HK-2 (cell line): Measurements from ENCODE around the gene AGBL4.
"Not testable (repeated sequence)": the region's sequence is repeated elsewhere in the genome, so short reads cannot be mapped to it uniquely, and the experiment has no call there.

Source experiments
- DNase-seq: peaks from one replicate; pipeline ENCODE4 v3.0.0-alpha.2; 2018; ENCODE audit not compliant: unreplicated experiment

AGBL4 gene

DNA sequence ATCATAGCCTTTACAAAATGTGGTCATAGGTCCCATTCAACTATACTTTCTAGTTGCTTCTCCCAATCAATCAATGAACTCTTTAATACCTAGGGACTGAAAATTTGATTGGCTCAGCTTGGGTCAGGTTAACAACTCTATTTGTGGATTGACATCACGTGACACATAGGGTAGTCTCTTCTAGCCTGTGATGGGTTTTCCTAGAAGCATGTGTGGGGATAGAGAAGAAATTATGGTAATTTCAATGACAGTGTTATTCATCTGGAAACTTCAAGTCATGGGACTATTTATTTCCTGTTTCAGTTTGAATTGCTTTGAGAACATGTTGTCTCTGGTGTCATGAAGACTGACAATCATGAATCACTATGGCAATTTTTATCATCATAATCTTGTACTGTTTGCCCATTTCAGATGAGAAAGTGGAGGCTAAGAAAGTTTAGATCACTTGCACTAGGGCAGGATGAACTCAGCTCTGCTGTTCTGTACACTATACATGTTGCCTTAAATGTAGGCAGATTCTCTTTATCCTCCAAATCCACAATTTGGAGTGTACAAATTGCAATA, 717.2 kb downstream of the AGBL4 start:
- no peak for DNase-seq

DNA sequence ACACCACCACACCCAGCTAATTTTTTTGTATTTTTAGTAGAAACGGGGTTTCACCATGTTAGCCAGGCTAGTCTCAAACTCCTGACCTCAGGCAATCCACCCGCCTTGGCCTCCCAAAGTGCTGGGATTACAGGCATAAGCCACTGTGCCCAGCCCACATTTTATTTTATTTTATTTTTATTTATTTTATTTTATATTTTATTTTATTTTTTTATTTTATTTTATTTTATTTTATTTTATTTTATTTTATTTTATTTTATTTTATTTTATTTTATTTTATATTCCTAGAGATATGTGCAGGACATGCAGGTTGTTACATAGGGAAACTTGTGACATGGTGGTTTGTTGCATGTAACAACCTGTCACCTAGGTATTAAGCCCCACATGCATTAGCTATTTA, 721.4 kb downstream of the AGBL4 start:
- DNase-seq, result not testable (repeated sequence)

DNA sequence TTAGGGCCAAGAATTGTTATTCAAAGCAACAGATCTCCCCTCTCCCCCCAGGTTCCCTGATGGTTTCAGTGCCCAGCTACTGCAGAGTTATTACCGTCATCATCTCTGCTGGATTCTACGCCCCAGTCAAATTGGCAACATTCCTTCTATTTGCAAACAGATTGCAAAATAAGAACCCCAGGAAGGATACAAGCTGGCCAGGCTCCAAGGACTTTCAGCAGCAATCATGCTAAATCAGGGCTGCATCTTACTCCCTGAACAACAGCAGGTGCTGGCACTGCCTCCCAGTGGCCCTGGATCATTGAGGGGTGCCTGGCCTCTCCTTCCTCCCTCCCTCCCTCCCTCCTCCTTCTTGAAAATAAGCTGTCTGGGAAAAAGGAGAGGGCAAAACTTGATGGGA, 725.5 kb downstream of the AGBL4 start:
- no peak for DNase-seq

DNA sequence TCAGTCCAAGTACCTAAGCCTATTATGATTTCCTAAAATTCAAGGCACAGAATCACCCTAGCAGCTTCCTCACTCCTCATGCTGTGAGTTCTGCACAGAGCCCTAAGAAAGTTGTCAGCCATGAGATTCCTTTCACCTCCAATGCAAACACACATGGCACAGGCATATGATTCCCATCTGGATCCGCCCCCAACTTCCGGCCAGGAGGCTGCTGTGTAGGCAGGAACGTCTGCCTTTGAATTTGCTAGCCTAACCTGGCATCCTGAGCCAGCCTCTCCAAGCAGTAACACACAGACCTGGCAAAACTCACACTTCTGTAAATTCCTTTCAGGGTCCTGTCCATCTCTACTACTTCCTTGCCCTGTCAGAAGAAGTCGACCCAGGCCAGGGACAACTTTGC, 726.0 kb downstream of the AGBL4 start:
- DNase-seq, result no peak

DNA sequence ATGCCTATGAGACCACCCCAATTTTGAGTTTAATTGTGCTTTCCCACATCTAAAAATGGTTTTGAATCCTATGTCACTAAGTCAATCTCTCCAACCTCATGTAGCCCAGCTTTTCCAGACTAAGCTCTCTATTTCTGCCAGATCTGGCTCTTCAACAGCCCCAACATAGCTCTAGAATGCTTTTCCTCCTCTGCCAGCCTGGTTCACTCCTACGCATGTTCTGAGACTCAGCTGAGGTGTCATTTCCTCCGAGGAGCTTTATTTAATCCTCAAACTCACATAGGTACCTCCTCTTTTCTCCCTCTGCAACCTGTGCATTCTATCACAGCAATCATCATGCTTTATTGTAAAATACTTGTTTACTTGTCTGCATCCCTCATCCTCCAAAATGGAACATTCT, 729.2 kb downstream of the AGBL4 start:
- no peak for DNase-seq

DNA sequence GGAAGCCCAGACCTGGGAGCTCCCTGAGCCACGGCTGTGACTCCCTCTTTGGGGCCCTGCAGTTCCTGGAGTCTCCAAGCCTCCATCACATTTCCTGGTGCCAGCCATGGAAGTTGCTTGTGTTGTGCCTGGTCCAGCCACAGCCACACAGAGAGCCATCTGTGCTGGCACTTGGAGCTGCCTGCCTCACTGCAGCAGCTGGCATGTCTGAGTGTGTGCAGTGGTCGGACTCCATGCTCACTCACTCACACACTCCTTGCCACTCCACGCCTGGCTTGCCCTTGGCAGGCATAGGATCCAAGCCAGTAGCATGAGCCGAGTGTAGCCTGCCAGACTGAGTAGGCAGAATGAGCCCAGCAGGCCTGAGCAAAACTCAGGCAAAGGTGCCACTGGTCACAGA, 730.7 kb downstream of the AGBL4 start:
- DNase-seq, result no peak

DNA sequence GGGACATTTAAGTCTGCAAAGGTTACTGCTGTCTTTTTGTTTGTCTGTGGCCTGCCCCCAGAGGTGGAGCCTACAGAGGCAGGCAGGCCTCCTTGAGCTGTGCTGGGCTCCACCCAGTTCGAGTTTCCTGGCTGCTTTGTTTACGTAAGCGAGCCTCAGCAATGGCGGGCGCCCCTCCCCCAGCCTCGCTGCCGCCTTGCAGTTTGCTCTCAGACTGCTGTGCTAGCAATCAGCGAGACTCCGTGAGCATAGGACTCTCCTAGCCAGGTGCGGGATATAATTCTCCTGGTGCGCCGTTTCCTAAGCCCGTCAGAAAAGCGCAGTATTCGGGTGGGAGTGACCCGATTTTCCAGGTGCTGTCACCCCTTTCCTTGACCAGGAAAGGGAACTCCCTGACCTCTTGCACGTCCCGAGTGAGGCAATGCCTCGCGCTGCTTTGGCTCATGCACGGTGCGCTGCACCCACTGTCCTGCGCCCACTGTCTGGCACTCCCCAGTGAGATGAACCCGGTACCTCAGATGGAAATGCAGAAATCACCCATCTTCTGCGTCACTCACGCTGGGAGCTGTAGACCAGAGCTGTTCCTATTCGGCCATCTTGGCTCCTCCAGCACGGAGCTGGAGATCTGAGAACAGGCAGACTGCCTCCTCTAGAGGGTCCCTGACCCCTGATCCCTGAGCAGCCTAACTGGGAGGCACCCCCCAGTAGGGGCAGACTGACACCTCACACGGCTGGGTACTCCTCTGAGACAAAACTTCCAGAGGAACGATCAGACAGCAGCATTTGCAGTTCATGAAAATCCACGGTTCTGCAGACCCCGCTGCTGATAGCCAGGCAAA, 766.3 kb downstream of the AGBL4 start:
- not testable (repeated sequence) for DNase-seq

DNA sequence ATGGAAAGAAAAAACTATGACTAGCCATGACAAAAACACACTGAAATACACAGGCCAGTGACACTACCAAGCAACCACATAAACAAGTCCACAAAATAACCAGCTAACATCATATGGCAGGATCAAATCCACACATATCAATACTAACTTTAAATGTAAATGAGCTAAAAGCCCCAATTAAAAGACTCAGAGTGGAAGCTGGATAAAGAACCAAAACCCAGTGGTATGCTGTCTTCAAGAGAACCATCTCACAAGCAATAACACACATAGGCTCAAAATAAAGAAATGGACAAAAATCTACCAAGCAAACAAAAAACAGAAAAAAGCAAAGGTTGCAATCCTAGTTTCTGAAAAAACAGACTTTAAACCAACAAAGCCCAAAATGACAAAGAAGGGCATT, 770.8 kb downstream of the AGBL4 start:
- DNase-seq, result no peak

DNA sequence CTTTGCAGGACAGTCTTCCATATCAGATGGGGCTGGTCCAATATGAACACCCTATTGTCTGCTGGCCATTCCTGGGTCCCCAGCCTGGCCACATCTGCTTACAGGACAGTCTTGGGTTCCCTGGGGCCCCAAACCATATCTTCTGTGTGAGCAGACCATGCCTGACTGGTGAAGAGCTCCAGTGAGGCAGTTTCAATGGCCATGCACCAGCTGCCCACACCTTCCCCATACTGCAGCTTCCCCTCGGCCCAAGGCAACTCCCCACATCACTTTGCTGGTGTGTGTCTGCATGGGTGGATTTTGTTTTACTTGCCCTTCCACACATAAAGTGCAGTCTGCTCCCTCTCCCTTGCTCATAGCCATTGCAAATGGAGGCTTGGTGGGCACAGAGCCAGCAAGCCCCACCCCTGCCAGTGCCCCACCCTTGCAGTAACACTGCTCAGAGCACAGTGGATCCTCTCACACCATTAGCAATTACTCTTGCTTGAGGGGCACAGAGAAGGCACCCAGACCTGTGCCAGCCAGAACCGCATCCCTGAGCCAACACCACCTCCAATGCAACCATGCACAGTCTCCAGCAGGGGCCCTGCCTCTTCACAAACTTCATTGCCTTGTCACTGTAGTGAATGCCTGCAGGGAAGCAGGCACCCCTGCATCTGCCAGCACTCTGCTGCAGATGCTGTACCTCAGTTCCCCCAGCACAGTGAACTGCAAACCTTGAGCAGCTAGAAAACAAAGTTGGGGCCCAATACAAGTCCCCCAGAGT, 772.6 kb downstream of the AGBL4 start:
- no peak for DNase-seq

DNA sequence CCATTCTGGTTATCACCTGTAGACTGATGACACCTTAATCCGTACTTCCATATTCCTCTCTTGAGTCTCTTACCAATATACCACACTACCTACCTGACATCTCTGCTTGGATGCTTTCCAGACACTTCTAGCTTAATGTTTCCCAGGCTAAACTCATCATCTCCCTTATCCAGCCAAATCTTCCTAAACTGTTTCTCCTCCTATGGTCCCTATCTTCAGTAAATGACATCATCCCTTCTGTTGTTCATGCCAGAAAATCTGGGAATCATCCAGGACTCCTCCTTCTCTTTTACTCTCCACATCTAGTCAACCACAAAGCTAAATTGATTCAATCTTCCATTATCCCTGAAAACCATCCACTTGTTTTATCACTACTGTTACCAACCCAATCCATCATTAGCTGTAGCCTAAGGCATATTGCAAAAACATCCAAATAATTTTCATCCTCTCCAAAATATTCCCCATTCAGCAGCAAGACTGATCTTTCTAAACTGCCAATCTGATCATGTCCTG, 783.0 kb downstream of the AGBL4 start:
- no peak for DNase-seq

DNA sequence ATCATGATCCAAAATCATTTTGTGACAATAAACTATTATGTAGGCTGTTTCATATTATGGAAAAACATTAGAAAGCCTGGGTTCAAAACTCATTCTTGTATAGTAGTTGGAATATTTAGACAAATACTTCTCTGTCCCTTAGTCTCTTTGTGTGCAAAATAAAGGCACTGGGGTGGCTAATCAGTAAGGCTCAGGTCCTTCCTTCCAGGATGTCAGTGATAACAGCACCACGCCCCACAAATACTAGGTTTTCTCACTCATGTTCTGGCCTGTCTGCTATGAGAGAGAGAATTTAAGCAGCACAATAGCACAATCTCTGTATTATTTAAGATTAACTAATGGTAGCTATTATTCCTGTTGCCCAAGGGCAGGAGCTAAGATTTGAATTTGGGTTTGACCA, 788.8 kb downstream of the AGBL4 start:
- DNase-seq, result no peak

DNA sequence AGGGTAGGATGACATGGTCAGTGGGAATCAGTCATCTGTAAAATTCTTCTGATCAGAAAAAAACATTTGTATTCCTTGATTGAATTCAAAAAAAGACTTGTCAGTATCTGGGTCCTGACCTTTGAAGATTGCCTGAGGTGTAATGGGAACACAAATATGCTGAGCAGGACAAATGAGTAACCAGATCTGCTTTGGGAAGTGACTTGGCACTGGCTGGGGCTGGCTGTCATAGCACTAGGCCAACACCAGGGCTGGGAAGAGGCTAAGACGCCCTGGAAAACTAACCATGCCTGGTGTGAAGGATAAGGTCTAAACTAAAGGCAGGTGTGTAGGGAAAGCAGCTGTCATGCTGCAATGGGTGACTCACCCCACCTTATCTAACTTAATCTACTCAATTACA, 794.2 kb downstream of the AGBL4 start:
- DNase-seq, result no peak

DNA sequence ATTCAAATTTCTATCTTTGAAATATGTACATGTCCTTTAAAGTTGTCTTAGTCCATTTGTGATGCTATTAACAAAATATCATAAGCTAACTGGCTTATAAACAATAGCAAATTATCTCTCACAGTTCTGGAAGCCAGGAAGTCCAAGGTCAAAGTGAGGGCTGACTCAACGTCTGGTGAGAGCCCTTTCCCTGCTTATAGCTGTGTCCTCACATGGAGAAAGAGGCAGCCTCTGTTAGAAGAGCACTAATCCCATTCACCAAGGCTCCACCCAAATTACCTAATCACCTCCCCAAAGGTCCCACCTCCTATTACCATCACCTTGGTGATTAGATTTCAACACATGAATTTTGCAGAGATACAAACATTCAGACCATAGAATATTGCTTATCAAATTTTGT, 797.0 kb downstream of the AGBL4 start:
- DNase-seq, result no peak

DNA sequence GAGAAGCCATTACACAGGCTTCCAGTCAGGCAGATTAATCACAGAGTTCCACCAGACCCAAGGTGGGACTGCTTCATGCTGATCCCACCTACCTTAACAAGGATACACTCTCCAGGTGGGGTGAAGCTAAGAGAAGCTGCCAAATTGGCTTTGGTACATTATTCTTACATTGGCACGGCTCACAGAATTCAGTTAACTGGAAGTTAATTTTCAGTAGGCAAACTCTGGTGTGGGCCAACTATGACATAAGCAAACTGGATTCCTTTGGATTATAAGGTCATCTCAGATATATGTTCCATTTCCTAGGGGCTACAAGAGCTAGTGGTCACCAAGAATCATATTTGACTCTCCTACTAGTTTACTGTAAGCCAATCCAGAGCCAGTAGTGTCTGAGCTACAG, 798.3 kb downstream of the AGBL4 start:
- DNase-seq, result no peak

DNA sequence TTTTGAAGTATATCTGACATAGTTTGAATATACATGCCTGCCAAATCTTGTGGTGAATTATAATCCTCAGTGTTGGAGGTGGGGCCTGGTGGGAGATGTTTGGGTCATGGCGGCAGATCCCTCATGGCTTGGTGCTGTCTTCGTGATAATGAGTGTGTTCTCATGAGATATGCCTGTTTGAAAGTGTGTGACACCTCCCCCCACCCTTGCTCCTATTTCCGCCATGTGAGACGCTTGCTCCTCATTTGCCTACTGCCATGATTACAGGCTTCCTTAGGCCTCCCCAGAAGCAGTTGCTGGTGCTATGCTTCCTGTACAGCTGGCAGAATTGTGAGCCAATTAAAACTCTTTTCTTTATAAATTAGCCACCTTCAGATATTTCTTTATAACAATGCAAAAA, 810.5 kb downstream of the AGBL4 start:
- DNase-seq, result no peak

DNA sequence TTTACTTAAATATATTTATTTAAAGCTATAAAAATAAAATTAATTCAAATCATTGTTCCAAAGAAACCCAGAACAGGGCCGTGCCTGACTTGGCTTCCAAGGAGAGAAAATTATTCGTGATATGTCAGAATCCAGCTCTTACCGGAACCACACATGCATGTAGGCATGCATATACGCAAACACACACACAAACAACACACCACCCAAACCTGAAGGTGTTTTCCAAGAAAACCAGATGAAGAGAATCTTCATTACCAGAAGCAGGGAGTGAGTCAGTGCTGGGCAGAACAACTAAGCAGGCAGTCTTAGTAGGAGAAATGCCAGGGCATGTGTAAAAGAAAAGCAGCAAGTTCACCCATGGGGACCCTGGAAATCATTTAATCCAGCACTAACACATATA, 815.0 kb downstream of the AGBL4 start:
- no peak for DNase-seq

DNA sequence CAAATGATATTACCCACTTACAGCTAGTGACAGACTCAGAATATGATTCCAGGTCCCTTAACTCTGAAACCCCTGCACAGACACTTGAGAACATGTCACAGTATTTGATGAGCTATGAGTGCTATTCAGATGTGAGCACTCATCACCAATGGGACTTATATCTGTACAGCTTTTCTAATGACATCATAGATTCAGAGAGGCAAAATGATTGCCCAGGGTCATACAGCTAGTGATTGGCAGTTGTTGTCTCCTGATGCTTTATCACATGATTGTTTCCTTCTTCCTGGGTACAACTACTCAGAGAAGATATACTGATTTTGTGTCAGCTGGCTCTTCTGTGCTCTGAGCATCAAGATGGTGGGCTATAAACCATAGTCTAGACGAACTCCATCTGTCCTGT, 819.0 kb downstream of the AGBL4 start:
- DNase-seq, result no peak

DNA sequence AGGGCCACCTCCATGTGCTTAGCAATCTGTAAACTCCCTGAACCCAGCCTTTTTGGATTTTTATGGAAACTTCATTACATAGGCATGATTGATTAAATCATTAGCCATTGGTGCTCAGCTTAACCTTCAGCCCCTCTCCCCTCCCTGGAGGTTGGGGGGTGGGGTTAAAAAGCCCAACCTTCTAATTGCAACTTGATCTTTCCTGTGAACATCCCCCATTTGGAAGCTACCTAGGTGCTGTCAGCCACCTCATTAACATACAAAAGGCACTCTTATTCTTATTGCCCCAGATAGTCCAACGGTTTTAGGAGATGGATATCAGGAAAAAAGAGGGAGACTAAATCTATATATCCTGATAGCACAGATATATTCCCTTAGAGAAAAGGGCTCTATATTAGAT, 823.0 kb downstream of the AGBL4 start:
- DNase-seq, result no peak

DNA sequence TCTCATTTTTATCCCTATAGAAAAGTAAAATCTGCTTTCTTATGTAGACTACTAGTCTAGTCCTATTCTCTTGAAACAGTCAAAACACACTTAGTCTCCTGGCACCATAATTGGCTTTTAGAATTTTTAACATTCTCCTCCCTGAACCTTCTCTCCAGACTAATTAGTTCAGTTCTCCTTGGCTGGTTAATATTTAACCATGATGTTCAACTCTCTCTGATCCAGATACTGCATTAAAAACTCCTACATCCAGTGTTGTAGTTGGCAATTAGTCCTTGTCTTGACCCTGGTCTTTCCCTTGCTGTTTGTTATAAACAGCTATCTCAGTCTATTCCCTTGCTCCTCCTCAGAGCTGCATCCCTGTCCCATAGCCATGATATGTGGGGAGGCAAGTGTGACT, 824.2 kb downstream of the AGBL4 start:
- no peak for DNase-seq

DNA sequence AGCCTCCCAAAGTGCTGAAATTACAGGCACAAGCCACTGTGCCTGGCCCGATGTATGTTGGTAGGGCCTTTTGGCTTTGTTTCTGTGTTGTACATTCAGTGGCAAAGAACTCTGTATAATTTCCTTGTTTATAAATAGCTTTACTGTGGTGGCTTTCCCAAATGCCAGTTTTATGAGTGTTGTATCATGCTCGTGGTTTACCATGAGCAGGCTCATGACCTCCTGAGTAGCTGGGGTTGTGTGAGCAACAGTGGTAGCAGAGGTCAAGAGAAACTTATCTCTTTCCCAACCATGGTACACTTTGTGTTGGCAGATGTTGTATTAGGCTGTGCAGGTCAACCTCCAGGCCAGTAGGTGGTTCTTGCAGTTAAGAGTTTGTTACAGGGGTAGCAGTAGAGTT, 826.7 kb downstream of the AGBL4 start:
- no peak for DNase-seq

DNA sequence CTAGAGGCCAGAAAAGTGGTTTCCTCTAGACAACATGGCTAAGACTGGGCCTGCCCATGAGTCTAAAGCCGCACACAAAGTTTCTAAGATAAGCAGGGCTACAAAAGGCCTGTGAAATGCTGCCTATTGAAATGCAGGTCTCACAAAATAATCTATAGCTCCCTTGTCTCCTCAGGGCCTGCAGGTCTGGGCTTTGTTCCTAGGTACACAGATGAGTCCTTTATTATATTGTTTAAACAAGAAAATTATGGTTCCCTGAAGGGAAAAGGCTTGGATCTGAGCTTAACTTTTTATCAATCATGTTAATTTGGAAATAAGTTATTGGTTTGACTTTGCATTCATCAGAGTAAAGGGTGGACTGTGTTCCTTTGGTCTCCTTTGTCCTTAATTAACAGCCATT, 833.6 kb downstream of the AGBL4 start:
- DNase-seq, result no peak

DNA sequence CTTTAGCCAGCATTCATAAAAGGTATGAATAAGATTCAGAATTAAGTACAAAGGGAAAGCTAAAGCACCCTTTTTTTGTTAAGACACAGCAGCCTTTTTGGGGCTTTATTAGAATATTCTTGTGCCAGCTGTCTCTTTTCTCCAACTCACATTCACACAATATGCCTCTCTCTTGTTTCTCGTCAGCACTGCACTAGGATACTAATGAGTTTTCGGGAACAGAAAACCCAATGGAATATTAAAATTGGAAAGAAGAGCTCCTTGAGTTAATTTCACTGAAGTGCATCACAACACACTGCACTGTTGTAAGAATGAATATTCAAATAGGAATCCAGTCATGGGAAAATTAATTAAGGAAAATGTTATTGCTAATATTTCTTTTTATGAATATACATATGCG, 836.7 kb downstream of the AGBL4 start:
- DNase-seq, result no peak

DNA sequence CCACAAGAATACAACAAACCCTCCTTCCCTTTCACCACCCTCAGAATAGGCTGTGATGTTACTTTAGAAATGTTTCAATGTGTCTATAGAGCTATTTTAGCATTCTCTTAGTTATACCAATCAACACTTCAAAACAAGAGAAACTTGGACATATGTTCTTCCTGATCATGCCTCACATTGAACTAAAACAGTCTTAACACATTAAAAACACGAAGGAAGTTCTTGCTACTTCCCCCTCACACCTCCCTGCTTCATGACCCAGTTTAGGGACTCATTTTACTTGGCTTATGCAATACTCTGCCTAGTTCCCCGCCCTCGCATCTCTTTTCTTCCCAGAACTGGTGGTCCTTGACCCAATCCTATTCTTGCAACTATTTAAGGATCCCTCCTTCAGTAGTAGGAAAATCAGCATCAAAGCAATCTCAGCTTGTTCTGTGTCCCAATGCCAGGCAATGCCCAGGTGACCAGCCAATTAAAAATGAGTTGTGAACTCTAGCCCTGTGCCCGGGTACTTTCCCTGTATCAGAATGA, 838.2 kb downstream of the AGBL4 start:
- DNase-seq, result no peak
